ENCODE measurements around the gene ATP13A4. TPM values are rescaled to one million over a fixed set of nuclear protein-coding genes. Genes with fewer than 3 reads are reported as not detected.

Gene ATP13A4
- total RNA-seq, 4 donors from 2014 or later = 0.56 TPM; not detected in 3

DNA sequence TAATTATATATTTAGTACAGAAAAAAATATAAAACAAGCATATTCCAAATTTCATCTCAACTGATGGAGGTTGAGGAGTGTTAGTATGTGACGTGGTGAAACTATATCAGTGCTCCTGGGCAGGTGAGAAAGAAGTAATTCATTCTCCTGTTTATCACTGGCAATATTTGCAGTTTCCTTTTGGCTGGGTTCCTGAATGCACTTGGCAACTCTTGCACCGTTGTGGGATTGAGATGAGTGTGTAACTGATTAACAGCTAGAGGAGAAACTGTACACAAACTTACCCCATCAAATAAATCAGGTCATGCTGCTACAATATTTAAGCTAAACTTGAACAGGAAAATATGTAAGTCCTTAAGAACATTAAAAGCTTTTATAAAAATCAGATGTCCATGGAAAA lies 2.1 kb upstream of the ATP13A4 start:
- ATAC-seq = no peak
- intact Hi-C loops (cut with DNase I; ENCODE audit: low total_unique reads) (no loop called here), in situ Hi-C loops (cut with MboI; ENCODE audit: low sequenced_read_pairs in 4 of 4) (loop anchor here (25.0 kb wide), 5 partner anchors 345 to 1095 kb away; no protein-coding TSS in a partner anchor)
- no peak overlapping the region for H3K27ac ChIP-seq
- H3K36me3 ChIP-seq = no peaks in the 10 kb centered on the region
- H3K4me3 ChIP-seq = no peak overlapping the region
- no peaks in the 10 kb centered on the region for H3K4me1 ChIP-seq
- no peak for DNase-seq
- no peaks in the 10 kb centered on the region for H3K9me3 ChIP-seq
- TF ChIP-seq POLR2A (IDR thresholded peaks at IDR 0.05) = no peak
- TF ChIP-seq, protein P1, sequence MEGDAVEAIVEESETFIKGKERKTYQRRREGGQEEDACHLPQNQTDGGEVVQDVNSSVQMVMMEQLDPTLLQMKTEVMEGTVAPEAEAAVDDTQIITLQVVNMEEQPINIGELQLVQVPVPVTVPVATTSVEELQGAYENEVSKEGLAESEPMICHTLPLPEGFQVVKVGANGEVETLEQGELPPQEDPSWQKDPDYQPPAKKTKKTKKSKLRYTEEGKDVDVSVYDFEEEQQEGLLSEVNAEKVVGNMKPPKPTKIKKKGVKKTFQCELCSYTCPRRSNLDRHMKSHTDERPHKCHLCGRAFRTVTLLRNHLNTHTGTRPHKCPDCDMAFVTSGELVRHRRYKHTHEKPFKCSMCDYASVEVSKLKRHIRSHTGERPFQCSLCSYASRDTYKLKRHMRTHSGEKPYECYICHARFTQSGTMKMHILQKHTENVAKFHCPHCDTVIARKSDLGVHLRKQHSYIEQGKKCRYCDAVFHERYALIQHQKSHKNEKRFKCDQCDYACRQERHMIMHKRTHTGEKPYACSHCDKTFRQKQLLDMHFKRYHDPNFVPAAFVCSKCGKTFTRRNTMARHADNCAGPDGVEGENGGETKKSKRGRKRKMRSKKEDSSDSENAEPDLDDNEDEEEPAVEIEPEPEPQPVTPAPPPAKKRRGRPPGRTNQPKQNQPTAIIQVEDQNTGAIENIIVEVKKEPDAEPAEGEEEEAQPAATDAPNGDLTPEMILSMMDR (IDR thresholded peaks at IDR 0.05 in 4 of 5, conservative IDR thresholded peaks at IDR 0.05 in 1 of 5) = no peak
- H3K27me3 ChIP-seq = no peaks in the 10 kb centered on the region

DNA sequence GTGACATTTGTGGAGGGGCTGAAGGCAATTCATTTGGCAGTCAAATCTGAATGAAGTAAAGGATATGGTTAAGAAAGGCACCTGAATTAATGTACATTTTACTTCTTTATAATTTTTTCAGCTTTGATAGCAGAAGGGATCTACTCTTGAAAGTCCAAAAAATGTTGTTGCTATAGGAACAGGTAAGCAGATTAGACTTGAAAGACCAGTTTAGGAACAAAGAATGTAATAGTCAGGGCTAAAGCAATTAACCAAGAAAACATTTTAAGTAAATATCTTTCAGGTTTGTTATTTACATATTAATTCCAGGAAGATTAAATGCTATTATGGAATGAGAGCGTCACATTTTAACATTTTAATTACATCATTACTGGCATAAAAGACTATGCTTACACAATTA lies 1.1 kb downstream of the ATP13A4 start:
- no peak for DNase-seq
- in situ Hi-C loops (cut with MboI; ENCODE audit: low sequenced_read_pairs in 4 of 4) (loop anchor here (25.0 kb wide), 5 partner anchors 341 to 1091 kb away; no protein-coding TSS in a partner anchor), intact Hi-C loops (cut with DNase I; ENCODE audit: low total_unique reads) (no loop called here)
- no peak for TF ChIP-seq POLR2A (IDR thresholded peaks at IDR 0.05)
- TF ChIP-seq, protein P1 (IDR thresholded peaks at IDR 0.05 in 4 of 5, conservative IDR thresholded peaks at IDR 0.05 in 1 of 5) = no peak
- no peak overlapping the region for H3K27ac ChIP-seq
- no peaks in the 10 kb centered on the region for H3K27me3 ChIP-seq
- ATAC-seq = no peak
- H3K36me3 ChIP-seq = no peaks in the 10 kb centered on the region
- no peak overlapping the region for H3K4me3 ChIP-seq
- H3K4me1 ChIP-seq = no peaks in the 10 kb centered on the region
- H3K9me3 ChIP-seq = no peaks in the 10 kb centered on the region

DNA sequence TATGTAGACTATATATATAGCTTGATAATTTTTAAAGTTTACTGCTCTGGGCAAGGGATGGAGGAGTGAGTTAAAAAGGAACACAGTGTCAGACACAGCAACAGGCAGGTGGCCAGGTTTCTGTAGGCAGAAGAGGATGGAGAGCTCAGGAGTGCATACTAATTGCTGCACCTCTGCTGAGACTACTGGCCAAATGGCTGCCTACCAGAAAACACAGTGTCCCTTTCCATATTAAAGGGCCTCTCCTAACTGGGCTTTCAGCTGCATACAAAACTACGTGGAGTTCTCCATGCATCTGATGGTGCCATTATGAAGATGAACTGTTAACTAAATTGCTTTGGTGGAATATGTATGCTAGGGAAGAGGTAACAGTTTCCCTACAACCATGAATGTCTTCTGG lies 1.8 kb downstream of the ATP13A4 start:
- no peak overlapping the region for H3K27ac ChIP-seq
- ATAC-seq = no peak
- no peaks in the 10 kb centered on the region for H3K27me3 ChIP-seq
- intact Hi-C loops (cut with DNase I; ENCODE audit: low total_unique reads) (no loop called here), in situ Hi-C loops (cut with MboI; ENCODE audit: low sequenced_read_pairs in 4 of 4) (loop anchor here (25.0 kb wide), 5 partner anchors 341 to 1091 kb away; no protein-coding TSS in a partner anchor)
- no peak for TF ChIP-seq POLR2A (IDR thresholded peaks at IDR 0.05)
- TF ChIP-seq, protein P1 (IDR thresholded peaks at IDR 0.05 in 4 of 5, conservative IDR thresholded peaks at IDR 0.05 in 1 of 5) = no peak
- H3K36me3 ChIP-seq = no peaks in the 10 kb centered on the region
- no peak for DNase-seq
- no peaks in the 10 kb centered on the region for H3K9me3 ChIP-seq
- H3K4me1 ChIP-seq = no peaks in the 10 kb centered on the region
- H3K4me3 ChIP-seq = no peak overlapping the region

DNA sequence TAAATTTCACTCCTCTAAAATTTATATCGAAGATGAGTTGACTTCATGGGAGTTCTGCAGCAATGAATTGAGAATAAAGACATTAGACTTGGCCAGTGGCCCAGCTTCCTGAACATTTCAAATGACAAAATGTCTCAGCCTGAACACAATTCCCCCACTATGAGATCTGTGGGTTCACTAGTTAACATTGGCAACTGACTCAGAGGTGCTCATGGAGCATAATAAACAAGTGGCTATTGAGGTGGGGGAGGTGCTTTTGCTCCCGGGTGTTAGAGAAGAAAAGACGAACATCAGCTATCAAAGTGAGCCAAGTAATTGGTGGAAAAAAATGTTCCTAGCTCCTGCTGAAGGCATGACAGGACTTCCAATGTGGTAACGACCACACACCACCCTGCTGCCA lies 6.3 kb downstream of the ATP13A4 start:
- Histone ChIP-seq H3K4me3 (no peak overlapping the region), H3K9me3 (no peaks in the 10 kb centered on the region), H3K36me3 (no peaks in the 10 kb centered on the region), H3K27ac (no peak overlapping the region), H3K27me3 (no peaks in the 10 kb centered on the region), H3K4me1 (no peaks in the 10 kb centered on the region)
- in situ Hi-C loops (cut with MboI; ENCODE audit: low sequenced_read_pairs in 4 of 4) = no loop called here
- TF ChIP-seq POLR2A (IDR thresholded peaks at IDR 0.05) = no peak
- TF ChIP-seq, protein P1 (IDR thresholded peaks at IDR 0.05 in 4 of 5, conservative IDR thresholded peaks at IDR 0.05 in 1 of 5) = no peak
- intact Hi-C loops (cut with DNase I; ENCODE audit: low total_unique reads) = no loop called here
- ATAC-seq (no peak), DNase-seq (no peak)

DNA sequence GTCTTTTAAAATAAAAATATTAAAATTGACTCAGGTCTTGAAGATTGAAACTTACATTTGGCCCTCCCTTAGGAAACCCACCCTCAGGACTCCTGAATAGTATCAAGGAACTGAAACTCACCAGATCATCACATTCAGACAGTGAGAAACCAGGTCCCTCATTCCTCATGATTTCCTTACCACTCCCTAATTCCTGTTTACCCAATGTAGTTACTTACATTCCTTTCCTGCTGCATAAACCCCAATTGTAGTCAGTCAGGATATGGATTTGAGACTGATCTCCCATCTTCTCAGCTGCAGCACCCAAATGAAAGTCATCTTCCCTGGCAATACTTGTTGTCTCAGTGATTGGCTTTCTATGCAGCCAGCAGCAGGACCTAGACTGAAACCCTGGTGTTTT lies 8.6 kb downstream of the ATP13A4 start:
- Histone ChIP-seq H3K9me3 (no peaks in the 10 kb centered on the region), H3K4me3 (no peak overlapping the region), H3K27me3 (no peaks in the 10 kb centered on the region), H3K27ac (no peak overlapping the region), H3K4me1 (no peaks in the 10 kb centered on the region), H3K36me3 (no peaks in the 10 kb centered on the region)
- ATAC-seq (no peak), DNase-seq (no peak)
- in situ Hi-C loops (cut with MboI; ENCODE audit: low sequenced_read_pairs in 4 of 4) = no loop called here
- TF ChIP-seq POLR2A (IDR thresholded peaks at IDR 0.05) = no peak
- TF ChIP-seq, protein P1 (IDR thresholded peaks at IDR 0.05 in 4 of 5, conservative IDR thresholded peaks at IDR 0.05 in 1 of 5) = no peak
- intact Hi-C loops (cut with DNase I; ENCODE audit: low total_unique reads) = no loop called here

Measured in gastrocnemius medialis (tissue), 4 donors.